ENCODE measurements around the gene LARGE1.

Gene LARGE1

GRCh38 chr22:33415401-33415800 is 504.9 kb downstream of the LARGE1 start:
- Histone ChIP-seq H3K4me2 (ENCODE audit: low read length) (no peak overlapping the region), H3K27me3 (ENCODE audit: control insufficient read depth, insufficient read depth, low read length) (no peaks in the 10 kb centered on the region), H3K36me3 (ENCODE audit: insufficient read depth, low read length) (no peaks in the 10 kb centered on the region), H3K4me3 (ENCODE audit: low read length) (no peak overlapping the region), H3K4me1 (ENCODE audit: control insufficient read depth, insufficient read depth, low read length) (no peaks in the 10 kb centered on the region), H3K9me3 (replicated peaks; ENCODE audit: low read length) (no peaks in the 10 kb centered on the region), H3K9ac (ENCODE audit: low read depth, low read length) (no peak overlapping the region)

DNA sequence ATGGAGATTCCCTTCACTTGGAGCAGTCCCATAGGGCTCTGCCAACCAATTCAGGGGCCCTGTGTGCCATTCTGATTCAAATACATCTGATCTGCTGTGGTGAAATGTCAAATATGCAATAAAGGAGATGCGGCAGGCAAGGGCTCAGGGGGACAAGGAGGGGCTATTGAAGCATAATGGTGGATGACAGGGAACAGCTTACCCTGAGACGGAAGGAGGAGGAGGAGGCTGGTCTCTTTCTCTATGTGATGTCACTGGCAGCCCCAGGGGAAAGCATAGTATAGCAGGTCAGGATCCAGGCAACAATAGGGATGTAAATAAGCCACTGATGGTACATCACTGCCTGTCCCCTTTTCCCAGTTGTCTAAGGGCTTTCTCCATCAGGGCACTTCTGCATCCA is 511.2 kb downstream of the LARGE1 start:
- Histone ChIP-seq H3K9ac (ENCODE audit: low read depth, low read length) (no peak overlapping the region), H3K4me1 (ENCODE audit: control insufficient read depth, insufficient read depth, low read length) (no peaks in the 10 kb centered on the region)

DNA sequence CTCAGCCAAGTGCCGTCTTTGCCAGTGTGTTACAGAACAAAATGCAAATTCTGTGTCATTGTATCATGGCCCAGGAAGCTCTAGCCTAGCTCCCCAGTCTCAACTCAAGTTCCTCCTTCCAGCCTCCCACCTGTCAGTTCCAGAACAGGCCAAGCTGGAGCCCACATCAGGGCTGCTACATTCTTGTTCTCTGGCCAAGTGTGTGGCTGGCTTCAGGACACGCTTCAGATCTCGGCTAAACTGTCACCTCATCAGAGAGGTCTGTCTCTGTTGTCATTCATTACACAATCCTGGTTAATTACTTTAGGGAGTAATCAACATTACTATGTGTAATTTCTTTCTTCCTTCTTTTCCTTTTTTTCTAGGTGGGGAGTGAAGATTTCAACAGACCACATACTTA is 515.1 kb downstream of the LARGE1 start:
- Histone ChIP-seq H3K9ac (ENCODE audit: low read depth, low read length) (no peak overlapping the region), H3K4me2 (ENCODE audit: low read length) (no peak overlapping the region), H3K9me3 (replicated peaks; ENCODE audit: low read length) (no peaks in the 10 kb centered on the region), H3K36me3 (ENCODE audit: insufficient read depth, low read length) (no peaks in the 10 kb centered on the region), H3K27me3 (ENCODE audit: control insufficient read depth, insufficient read depth, low read length) (no peaks in the 10 kb centered on the region), H3K4me1 (ENCODE audit: control insufficient read depth, insufficient read depth, low read length) (peaks cover 12% of the 10 kb centered on the region), H3K4me3 (ENCODE audit: low read length) (no peak overlapping the region)

More for the DNA sequence above, 511.2 kb downstream of the LARGE1 start:
- no peak overlapping the region for H3K4me2 ChIP-seq (ENCODE audit: low read length)
- no peak overlapping the region for H3K4me3 ChIP-seq (ENCODE audit: low read length)
- H3K9me3 ChIP-seq (replicated peaks; ENCODE audit: low read length): no peaks in the 10 kb centered on the region
- no peaks in the 10 kb centered on the region for H3K36me3 ChIP-seq (ENCODE audit: insufficient read depth, low read length)
- H3K27me3 ChIP-seq (ENCODE audit: control insufficient read depth, insufficient read depth, low read length): no peaks in the 10 kb centered on the region

GRCh38 chr22:33404723-33405122 is 515.6 kb downstream of the LARGE1 start:
- Histone ChIP-seq H3K9me3 (replicated peaks; ENCODE audit: low read length) (no peaks in the 10 kb centered on the region), H3K36me3 (ENCODE audit: insufficient read depth, low read length) (no peaks in the 10 kb centered on the region), H3K27me3 (ENCODE audit: control insufficient read depth, insufficient read depth, low read length) (no peaks in the 10 kb centered on the region), H3K4me1 (ENCODE audit: control insufficient read depth, insufficient read depth, low read length) (peaks cover 12% of the 10 kb centered on the region), H3K4me2 (ENCODE audit: low read length) (no peak overlapping the region), H3K4me3 (ENCODE audit: low read length) (no peak overlapping the region), H3K9ac (ENCODE audit: low read depth, low read length) (no peak overlapping the region)

DNA sequence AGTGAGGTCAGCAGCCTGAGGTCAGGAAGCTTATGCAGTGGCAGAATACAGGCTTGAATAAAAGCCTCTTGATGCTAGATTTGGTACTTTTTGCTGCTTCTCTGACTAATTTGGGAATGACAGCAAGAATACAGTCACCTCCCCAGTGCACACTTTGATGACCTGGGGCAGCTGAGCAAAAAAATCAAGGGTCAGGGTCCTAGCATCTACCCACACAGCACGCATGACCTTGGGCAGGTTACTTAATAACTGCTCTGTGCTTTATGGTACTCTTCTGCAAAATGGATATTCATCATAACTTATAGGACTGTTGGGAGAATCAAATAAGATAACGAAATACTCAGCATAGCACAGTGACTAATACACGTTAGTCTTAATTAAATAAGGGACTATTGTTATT is 518.0 kb downstream of the LARGE1 start:
- no peaks in the 10 kb centered on the region for H3K36me3 ChIP-seq (ENCODE audit: insufficient read depth, low read length)
- no peaks in the 10 kb centered on the region for H3K9me3 ChIP-seq (replicated peaks; ENCODE audit: low read length)
- no peak overlapping the region for H3K4me2 ChIP-seq (ENCODE audit: low read length)
- no peak overlapping the region for H3K9ac ChIP-seq (ENCODE audit: low read depth, low read length)
- H3K4me3 ChIP-seq (ENCODE audit: low read length): no peak overlapping the region
- H3K4me1 ChIP-seq (ENCODE audit: control insufficient read depth, insufficient read depth, low read length): peaks cover 12% of the 10 kb centered on the region
- no peaks in the 10 kb centered on the region for H3K27me3 ChIP-seq (ENCODE audit: control insufficient read depth, insufficient read depth, low read length)

GRCh38 chr22:33401291-33401690 is 519.0 kb downstream of the LARGE1 start:
- Histone ChIP-seq H3K4me1 (ENCODE audit: control insufficient read depth, insufficient read depth, low read length) (peaks cover 12% of the 10 kb centered on the region), H3K9ac (ENCODE audit: low read depth, low read length) (no peak overlapping the region), H3K4me2 (ENCODE audit: low read length) (no peak overlapping the region), H3K27me3 (ENCODE audit: control insufficient read depth, insufficient read depth, low read length) (no peaks in the 10 kb centered on the region), H3K9me3 (replicated peaks; ENCODE audit: low read length) (no peaks in the 10 kb centered on the region), H3K4me3 (ENCODE audit: low read length) (no peak overlapping the region), H3K36me3 (ENCODE audit: insufficient read depth, low read length) (no peaks in the 10 kb centered on the region)

DNA sequence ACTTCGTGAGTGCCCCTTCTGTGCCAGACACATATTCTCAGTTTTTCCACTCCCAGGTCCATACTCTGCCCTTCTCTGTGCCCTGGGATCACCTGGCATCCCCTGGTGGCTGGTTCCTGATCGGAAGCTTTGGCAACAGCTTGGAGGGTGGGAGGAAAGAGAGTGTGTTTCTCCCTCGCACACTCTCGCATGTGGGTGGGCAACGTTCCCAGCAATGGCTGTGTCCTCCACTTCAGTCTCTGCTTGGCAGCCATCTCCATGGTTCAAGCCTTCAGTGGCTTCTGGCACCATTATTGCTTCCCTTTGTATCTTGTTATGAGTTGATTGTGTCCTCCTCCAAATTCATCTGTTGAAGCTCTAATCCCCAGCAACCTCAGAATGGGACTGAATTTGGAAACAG is 519.4 kb downstream of the LARGE1 start:
- peaks cover 12% of the 10 kb centered on the region for H3K4me1 ChIP-seq (ENCODE audit: control insufficient read depth, insufficient read depth, low read length)

GRCh38 chr22:33400061-33400840 is 520.0 kb downstream of the LARGE1 start:
- no peak overlapping the region for H3K9ac ChIP-seq (ENCODE audit: low read depth, low read length)
- no peaks in the 10 kb centered on the region for H3K36me3 ChIP-seq (ENCODE audit: insufficient read depth, low read length)
- no peaks in the 10 kb centered on the region for H3K27me3 ChIP-seq (ENCODE audit: control insufficient read depth, insufficient read depth, low read length)
- no peak overlapping the region for H3K4me2 ChIP-seq (ENCODE audit: low read length)
- H3K9me3 ChIP-seq (replicated peaks; ENCODE audit: low read length): no peaks in the 10 kb centered on the region
- no peak overlapping the region for H3K4me3 ChIP-seq (ENCODE audit: low read length)
- H3K4me1 ChIP-seq (ENCODE audit: control insufficient read depth, insufficient read depth, low read length): peaks cover 12% of the 10 kb centered on the region

More for the DNA sequence above, 519.4 kb downstream of the LARGE1 start:
- Histone ChIP-seq H3K36me3 (ENCODE audit: insufficient read depth, low read length) (no peaks in the 10 kb centered on the region), H3K4me3 (ENCODE audit: low read length) (no peak overlapping the region), H3K9ac (ENCODE audit: low read depth, low read length) (no peak overlapping the region), H3K4me2 (ENCODE audit: low read length) (no peak overlapping the region), H3K9me3 (replicated peaks; ENCODE audit: low read length) (no peaks in the 10 kb centered on the region), H3K27me3 (ENCODE audit: control insufficient read depth, insufficient read depth, low read length) (no peaks in the 10 kb centered on the region)

DNA sequence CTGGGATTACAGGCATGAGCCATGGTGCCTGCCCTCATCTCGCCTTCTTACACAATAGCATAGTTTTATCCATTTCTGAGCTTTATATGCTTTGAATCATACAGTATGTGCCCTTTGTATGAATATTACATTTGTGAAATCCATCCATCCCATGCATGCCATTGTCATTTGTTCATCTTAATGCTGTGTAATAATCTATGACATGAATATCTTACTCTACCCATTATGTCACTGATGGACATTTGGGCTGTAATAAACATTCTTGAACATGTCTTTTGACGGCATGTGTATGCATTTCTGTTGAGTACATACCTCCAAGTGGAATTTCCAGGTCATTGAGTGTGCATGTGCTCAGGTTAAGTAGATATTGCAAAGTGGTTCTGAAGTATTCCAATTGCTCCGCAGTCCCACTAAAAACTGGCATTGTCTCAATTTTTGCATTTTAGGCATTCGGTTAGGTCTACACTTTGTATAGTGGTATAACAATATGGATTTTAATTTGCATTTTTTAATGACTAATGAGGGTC is 522.8 kb downstream of the LARGE1 start:
- H3K27me3 ChIP-seq (ENCODE audit: control insufficient read depth, insufficient read depth, low read length): no peaks in the 10 kb centered on the region
- no peak overlapping the region for H3K4me2 ChIP-seq (ENCODE audit: low read length)
- H3K9me3 ChIP-seq (replicated peaks; ENCODE audit: low read length): no peaks in the 10 kb centered on the region
- H3K36me3 ChIP-seq (ENCODE audit: insufficient read depth, low read length): no peaks in the 10 kb centered on the region
- H3K4me3 ChIP-seq (ENCODE audit: low read length): no peak overlapping the region
- peaks cover 12% of the 10 kb centered on the region for H3K4me1 ChIP-seq (ENCODE audit: control insufficient read depth, insufficient read depth, low read length)
- no peak overlapping the region for H3K9ac ChIP-seq (ENCODE audit: low read depth, low read length)

DNA sequence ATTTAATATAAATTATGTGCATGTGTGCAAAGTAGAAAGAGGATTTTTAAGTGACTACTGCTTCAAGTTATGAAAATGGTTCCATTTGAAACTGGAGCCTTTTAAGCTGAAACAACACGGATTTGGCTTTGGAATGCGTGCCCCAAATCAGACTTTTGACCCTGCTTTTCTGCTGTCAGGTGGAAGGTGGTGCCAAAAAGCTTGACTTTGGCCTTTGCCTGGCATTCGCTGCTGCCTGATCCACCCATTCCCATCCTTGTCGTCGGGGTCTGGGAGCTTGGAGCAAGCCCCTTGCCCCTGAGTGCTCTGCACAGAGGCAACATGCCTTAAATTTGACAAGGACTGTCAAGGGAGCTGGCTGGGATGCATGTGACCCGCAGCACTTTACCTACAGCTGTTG is 526.8 kb downstream of the LARGE1 start:
- H3K4me1 ChIP-seq (ENCODE audit: control insufficient read depth, insufficient read depth, low read length): no peaks in the 10 kb centered on the region
- no peak overlapping the region for H3K4me2 ChIP-seq (ENCODE audit: low read length)
- H3K36me3 ChIP-seq (ENCODE audit: insufficient read depth, low read length): no peaks in the 10 kb centered on the region
- H3K4me3 ChIP-seq (ENCODE audit: low read length): no peak overlapping the region
- H3K9ac ChIP-seq (ENCODE audit: low read depth, low read length): no peak overlapping the region
- no peaks in the 10 kb centered on the region for H3K27me3 ChIP-seq (ENCODE audit: control insufficient read depth, insufficient read depth, low read length)
- no peaks in the 10 kb centered on the region for H3K9me3 ChIP-seq (replicated peaks; ENCODE audit: low read length)

GRCh38 chr22:33391298-33391697 is 529.0 kb downstream of the LARGE1 start:
- Histone ChIP-seq H3K9me3 (replicated peaks; ENCODE audit: low read length) (no peaks in the 10 kb centered on the region), H3K36me3 (ENCODE audit: insufficient read depth, low read length) (no peaks in the 10 kb centered on the region), H3K4me2 (ENCODE audit: low read length) (no peak overlapping the region), H3K9ac (ENCODE audit: low read depth, low read length) (no peak overlapping the region), H3K4me3 (ENCODE audit: low read length) (no peak overlapping the region), H3K27me3 (ENCODE audit: control insufficient read depth, insufficient read depth, low read length) (no peaks in the 10 kb centered on the region), H3K4me1 (ENCODE audit: control insufficient read depth, insufficient read depth, low read length) (no peaks in the 10 kb centered on the region)

- H3K4me1 ChIP-seq (ENCODE audit: control insufficient read depth, insufficient read depth, low read length): no peaks in the 10 kb centered on the region
- no peak overlapping the region for H3K4me2 ChIP-seq (ENCODE audit: low read length)
- no peaks in the 10 kb centered on the region for H3K27me3 ChIP-seq (ENCODE audit: control insufficient read depth, insufficient read depth, low read length)
- H3K36me3 ChIP-seq (ENCODE audit: insufficient read depth, low read length): no peaks in the 10 kb centered on the region
- no peak overlapping the region for H3K9ac ChIP-seq (ENCODE audit: low read depth, low read length)
- H3K9me3 ChIP-seq (replicated peaks; ENCODE audit: low read length): no peaks in the 10 kb centered on the region
- H3K4me3 ChIP-seq (ENCODE audit: low read length): no peak overlapping the region
These were observed 530.3 kb downstream of the LARGE1 start for GRCh38 chr22:33389936-33390335.
